Measurements from ENCODE around the gene GUCY1B1. TPM values are rescaled to one million over a fixed set of nuclear protein-coding genes. Genes with fewer than 3 reads are reported as not detected.

Gene GUCY1B1
- polyA plus RNA-seq, 1 donor from 2014 or later: 13.6 TPM

DNA sequence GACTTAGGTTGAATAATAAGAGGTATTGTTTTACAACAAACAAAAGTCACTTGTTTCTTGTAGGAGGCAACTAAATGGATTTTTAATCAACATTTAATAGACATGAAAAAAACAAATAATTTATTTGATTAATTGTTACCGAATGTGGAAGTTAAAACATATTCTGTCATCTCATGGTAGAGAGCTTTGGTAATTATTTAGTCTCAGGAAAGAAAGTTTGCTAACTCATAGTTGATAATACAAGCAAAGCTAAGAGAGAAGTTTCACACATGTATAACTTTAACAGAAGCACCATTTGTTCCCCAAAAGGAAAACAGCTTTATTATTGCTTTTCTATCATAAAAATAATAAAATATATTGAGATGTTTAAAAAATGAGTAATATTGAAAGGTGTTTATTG is 47.3 kb upstream of the GUCY1B1 start:
- no peak overlapping the region for H2AFZ ChIP-seq (ENCODE audit: low read depth, low read length)
- H3K9ac ChIP-seq (ENCODE audit: low read length): no peak overlapping the region
- no peaks in the 10 kb centered on the region for H3K79me2 ChIP-seq (replicated peaks; ENCODE audit: insufficient read depth, low read length)
- H3K9me2 ChIP-seq (ENCODE audit: insufficient read depth, low read length): no peaks in the 10 kb centered on the region
- H3K27me3 ChIP-seq (ENCODE audit: insufficient read depth, low read depth, low read length): no peaks in the 10 kb centered on the region
- H3K9me3 ChIP-seq (ENCODE audit: low read length): no peaks in the 10 kb centered on the region
- H3K4me3 ChIP-seq (ENCODE audit: low read length): no peak overlapping the region
- no peak overlapping the region for H3K27ac ChIP-seq (ENCODE audit: low read length)
- H3K36me3 ChIP-seq (ENCODE audit: insufficient read depth, low read length): no peaks in the 10 kb centered on the region
- H3F3A ChIP-seq (ENCODE audit: insufficient read depth, low read length, poor library complexity, severe bottlenecking): no peaks in the 10 kb centered on the region
- H3K4me2 ChIP-seq (ENCODE audit: low read length): no peak overlapping the region
- TF ChIP-seq MXI1 (conservative IDR thresholded peaks at IDR 0.05; ENCODE audit: poor library complexity, severe bottlenecking) (no peak), EZH2 (IDR thresholded peaks at IDR 0.05; ENCODE audit: borderline replicate concordance, insufficient read depth, low read length, poor library complexity, severe bottlenecking) (no peak), SMC3 (conservative IDR thresholded peaks at IDR 0.05; ENCODE audit: poor library complexity) (no peak), POLR2AphosphoS5 (IDR thresholded peaks at IDR 0.05) (no peak), TAF1 (IDR thresholded peaks at IDR 0.05; ENCODE audit: low read depth) (no peak), RAD21 (conservative IDR thresholded peaks at IDR 0.05) (no peak), EP300 (conservative IDR thresholded peaks at IDR 0.05; ENCODE audit: poor library complexity, severe bottlenecking) (no peak)
- TF ChIP-seq, protein P1, sequence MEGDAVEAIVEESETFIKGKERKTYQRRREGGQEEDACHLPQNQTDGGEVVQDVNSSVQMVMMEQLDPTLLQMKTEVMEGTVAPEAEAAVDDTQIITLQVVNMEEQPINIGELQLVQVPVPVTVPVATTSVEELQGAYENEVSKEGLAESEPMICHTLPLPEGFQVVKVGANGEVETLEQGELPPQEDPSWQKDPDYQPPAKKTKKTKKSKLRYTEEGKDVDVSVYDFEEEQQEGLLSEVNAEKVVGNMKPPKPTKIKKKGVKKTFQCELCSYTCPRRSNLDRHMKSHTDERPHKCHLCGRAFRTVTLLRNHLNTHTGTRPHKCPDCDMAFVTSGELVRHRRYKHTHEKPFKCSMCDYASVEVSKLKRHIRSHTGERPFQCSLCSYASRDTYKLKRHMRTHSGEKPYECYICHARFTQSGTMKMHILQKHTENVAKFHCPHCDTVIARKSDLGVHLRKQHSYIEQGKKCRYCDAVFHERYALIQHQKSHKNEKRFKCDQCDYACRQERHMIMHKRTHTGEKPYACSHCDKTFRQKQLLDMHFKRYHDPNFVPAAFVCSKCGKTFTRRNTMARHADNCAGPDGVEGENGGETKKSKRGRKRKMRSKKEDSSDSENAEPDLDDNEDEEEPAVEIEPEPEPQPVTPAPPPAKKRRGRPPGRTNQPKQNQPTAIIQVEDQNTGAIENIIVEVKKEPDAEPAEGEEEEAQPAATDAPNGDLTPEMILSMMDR (IDR thresholded peaks at IDR 0.05; ENCODE audit: poor library complexity, severe bottlenecking): no peak
- TF ChIP-seq, protein P2, sequence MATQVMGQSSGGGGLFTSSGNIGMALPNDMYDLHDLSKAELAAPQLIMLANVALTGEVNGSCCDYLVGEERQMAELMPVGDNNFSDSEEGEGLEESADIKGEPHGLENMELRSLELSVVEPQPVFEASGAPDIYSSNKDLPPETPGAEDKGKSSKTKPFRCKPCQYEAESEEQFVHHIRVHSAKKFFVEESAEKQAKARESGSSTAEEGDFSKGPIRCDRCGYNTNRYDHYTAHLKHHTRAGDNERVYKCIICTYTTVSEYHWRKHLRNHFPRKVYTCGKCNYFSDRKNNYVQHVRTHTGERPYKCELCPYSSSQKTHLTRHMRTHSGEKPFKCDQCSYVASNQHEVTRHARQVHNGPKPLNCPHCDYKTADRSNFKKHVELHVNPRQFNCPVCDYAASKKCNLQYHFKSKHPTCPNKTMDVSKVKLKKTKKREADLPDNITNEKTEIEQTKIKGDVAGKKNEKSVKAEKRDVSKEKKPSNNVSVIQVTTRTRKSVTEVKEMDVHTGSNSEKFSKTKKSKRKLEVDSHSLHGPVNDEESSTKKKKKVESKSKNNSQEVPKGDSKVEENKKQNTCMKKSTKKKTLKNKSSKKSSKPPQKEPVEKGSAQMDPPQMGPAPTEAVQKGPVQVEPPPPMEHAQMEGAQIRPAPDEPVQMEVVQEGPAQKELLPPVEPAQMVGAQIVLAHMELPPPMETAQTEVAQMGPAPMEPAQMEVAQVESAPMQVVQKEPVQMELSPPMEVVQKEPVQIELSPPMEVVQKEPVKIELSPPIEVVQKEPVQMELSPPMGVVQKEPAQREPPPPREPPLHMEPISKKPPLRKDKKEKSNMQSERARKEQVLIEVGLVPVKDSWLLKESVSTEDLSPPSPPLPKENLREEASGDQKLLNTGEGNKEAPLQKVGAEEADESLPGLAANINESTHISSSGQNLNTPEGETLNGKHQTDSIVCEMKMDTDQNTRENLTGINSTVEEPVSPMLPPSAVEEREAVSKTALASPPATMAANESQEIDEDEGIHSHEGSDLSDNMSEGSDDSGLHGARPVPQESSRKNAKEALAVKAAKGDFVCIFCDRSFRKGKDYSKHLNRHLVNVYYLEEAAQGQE (IDR thresholded peaks at IDR 0.05; ENCODE audit: borderline replicate concordance): no peak
- H4K20me1 ChIP-seq (ENCODE audit: insufficient read depth): no peaks in the 10 kb centered on the region

DNA sequence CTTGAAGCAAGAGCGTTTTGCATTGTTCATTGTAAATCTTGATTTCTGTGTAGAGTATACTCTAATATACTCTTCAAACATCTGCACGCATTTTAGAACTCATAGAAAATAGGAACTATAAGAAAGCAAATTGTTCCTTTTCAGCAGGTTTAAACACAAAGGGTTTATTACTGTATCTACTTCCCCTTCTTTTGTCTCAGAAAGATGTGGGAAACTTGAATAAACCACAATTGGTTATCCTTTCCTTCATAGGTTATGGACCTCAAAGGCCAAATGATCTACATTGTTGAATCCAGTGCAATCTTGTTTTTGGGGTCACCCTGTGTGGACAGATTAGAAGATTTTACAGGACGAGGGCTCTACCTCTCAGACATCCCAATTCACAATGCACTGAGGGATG is 46.0 kb upstream of the GUCY1B1 start:
- Histone ChIP-seq H4K20me1 (ENCODE audit: insufficient read depth) (no peaks in the 10 kb centered on the region), H3K4me2 (ENCODE audit: low read length) (no peak overlapping the region), H3K9ac (ENCODE audit: low read length) (no peak overlapping the region), H3K79me2 (replicated peaks; ENCODE audit: insufficient read depth, low read length) (no peaks in the 10 kb centered on the region), H3K9me2 (ENCODE audit: insufficient read depth, low read length) (no peaks in the 10 kb centered on the region), H3F3A (ENCODE audit: insufficient read depth, low read length, poor library complexity, severe bottlenecking) (no peaks in the 10 kb centered on the region), H3K4me3 (ENCODE audit: low read length) (no peak overlapping the region), H3K9me3 (ENCODE audit: low read length) (no peaks in the 10 kb centered on the region), H3K27me3 (ENCODE audit: insufficient read depth, low read depth, low read length) (no peaks in the 10 kb centered on the region), H3K27ac (ENCODE audit: low read length) (no peak overlapping the region), H3K36me3 (ENCODE audit: insufficient read depth, low read length) (no peaks in the 10 kb centered on the region), H2AFZ (ENCODE audit: low read depth, low read length) (no peak overlapping the region)
- TF ChIP-seq POLR2AphosphoS5 (IDR thresholded peaks at IDR 0.05): no peak
- TF ChIP-seq, protein P2 (IDR thresholded peaks at IDR 0.05; ENCODE audit: borderline replicate concordance): no peak
- TF ChIP-seq MXI1 (conservative IDR thresholded peaks at IDR 0.05; ENCODE audit: poor library complexity, severe bottlenecking): no peak
- TF ChIP-seq, protein P1 (IDR thresholded peaks at IDR 0.05; ENCODE audit: poor library complexity, severe bottlenecking): no peak
- no peak for TF ChIP-seq EZH2 (IDR thresholded peaks at IDR 0.05; ENCODE audit: borderline replicate concordance, insufficient read depth, low read length, poor library complexity, severe bottlenecking)
- TF ChIP-seq RAD21 (conservative IDR thresholded peaks at IDR 0.05): no peak
- no peak for TF ChIP-seq EP300 (conservative IDR thresholded peaks at IDR 0.05; ENCODE audit: poor library complexity, severe bottlenecking)
- TF ChIP-seq TAF1 (IDR thresholded peaks at IDR 0.05; ENCODE audit: low read depth): no peak
- no peak for TF ChIP-seq SMC3 (conservative IDR thresholded peaks at IDR 0.05; ENCODE audit: poor library complexity)
